DOHH2 (cell line): ENCODE data around the gene FGGY.

Source experiments
- H3F3A ChIP-seq: fragments of 200-600 bp; sonication (generic), shearing (Covaris generic); 2 replicates; pipeline ENCODE4 v1.6.0; 2016; ENCODE audit warnings: antibody characterized with exemption, mild to moderate bottlenecking; ENCODE audit not compliant: control insufficient read depth, insufficient read depth
- H3K27ac ChIP-seq: fragments of 200-600 bp; sonication (generic); 2 replicates; pipeline ENCODE4 v1.5.1; 2014; ENCODE audit warnings: low read depth, mild to moderate bottlenecking, low read length, moderate library complexity
- H3K27me3 ChIP-seq: fragments of 200-600 bp; sonication (generic); 2 replicates; pipeline ENCODE4 v1.6.1; 2014; ENCODE audit warnings: mild to moderate bottlenecking, low read length, mixed read lengths; ENCODE audit not compliant: control insufficient read depth
- H3K36me3 ChIP-seq: fragments of 200-600 bp; sonication (generic); 2 replicates; pipeline ENCODE4 v1.6.1; 2014; ENCODE audit warnings: mild to moderate bottlenecking, low read length, moderate library complexity, mixed read lengths; ENCODE audit not compliant: control insufficient read depth
- H3K4me1 ChIP-seq: fragments of 200-600 bp; sonication (generic); 2 replicates; pipeline ENCODE4 v1.6.1; 2014; ENCODE audit warnings: mild to moderate bottlenecking, low read length, mixed read lengths; ENCODE audit not compliant: control insufficient read depth
- H3K4me2 ChIP-seq: fragments of 200-600 bp; sonication (generic); 2 replicates; pipeline ENCODE4 v1.6.0; 2014; ENCODE audit warnings: mild to moderate bottlenecking, low read length, moderate library complexity
- H3K4me3 ChIP-seq: fragments of 200-600 bp; sonication (generic); 2 replicates; pipeline ENCODE4 v1.5.1; 2014; ENCODE audit warnings: mild to moderate bottlenecking, low read length, mixed read lengths
- H3K79me2 ChIP-seq: fragments of 200-600 bp; sonication (generic); 2 replicates; pipeline ENCODE4 v1.6.1; 2014; ENCODE audit warnings: mild to moderate bottlenecking, low read length, mixed read lengths; ENCODE audit not compliant: control insufficient read depth
- H3K9me2 ChIP-seq: fragments of 200-600 bp; sonication (generic); replicated peaks from 2 replicates; pipeline ENCODE4 v1.6.1; 2014; ENCODE audit warnings: mild to moderate bottlenecking, low read length, mixed read lengths; ENCODE audit not compliant: control insufficient read depth
- H3K9me3 ChIP-seq: fragments of 200-600 bp; sonication (generic); 2 replicates; pipeline ENCODE4 v1.6.1; 2014; ENCODE audit warnings: antibody characterized with exemption, low read length, mixed read lengths; ENCODE audit not compliant: control insufficient read depth, insufficient read depth
- H4K20me1 ChIP-seq: fragments of 200-600 bp; sonication (generic); 2 replicates; pipeline ENCODE4 v1.6.0; 2014; ENCODE audit warnings: low read depth, mild to moderate bottlenecking, antibody characterized with exemption, low read length, moderate library complexity; ENCODE audit not compliant: control insufficient read depth, insufficient read depth
- CTCF ChIP-seq: fragments of 200-600 bp; sonication (generic); IDR thresholded peaks from one replicate; pipeline ENCODE4 v1.5.1; 2014; ENCODE audit warnings: antibody characterized with exemption, mild to moderate bottlenecking, low read depth, low read length; ENCODE audit not compliant: poor library complexity, severe bottlenecking
- EZH2phosphoT487 ChIP-seq: fragments of 200-600 bp; sonication (generic); IDR thresholded peaks from 2 replicates; pipeline ENCODE4 v1.6.1; 2017; ENCODE audit warnings: borderline replicate concordance, mild to moderate bottlenecking, antibody characterized with exemption, low read length, moderate library complexity, mixed read lengths

FGGY gene

GRCh38 chr1:59427784-59428183 lies 130.9 kb downstream of the FGGY start:
- H3K79me2 ChIP-seq = no peaks in the 10 kb centered on the region
- no peaks in the 10 kb centered on the region for H3K9me2 ChIP-seq
- TF ChIP-seq EZH2phosphoT487 = no peak
- no peaks in the 10 kb centered on the region for H3K36me3 ChIP-seq
- no peaks in the 10 kb centered on the region for H3K4me1 ChIP-seq
- no peak overlapping the region for H3K4me3 ChIP-seq
- H3K27me3 ChIP-seq = no peaks in the 10 kb centered on the region
- no peaks in the 10 kb centered on the region for H3F3A ChIP-seq
- H3K27ac ChIP-seq = no peak overlapping the region
- H3K4me2 ChIP-seq = no peak overlapping the region
- no peaks in the 10 kb centered on the region for H4K20me1 ChIP-seq
- no peaks in the 10 kb centered on the region for H3K9me3 ChIP-seq

- Histone ChIP-seq H3K27ac (no peak overlapping the region), H3K4me2 (no peak overlapping the region), H3K36me3 (no peaks in the 10 kb centered on the region), H3K9me2 (no peaks in the 10 kb centered on the region), H3F3A (no peaks in the 10 kb centered on the region), H3K4me3 (no peak overlapping the region), H3K27me3 (no peaks in the 10 kb centered on the region), H3K4me1 (no peaks in the 10 kb centered on the region), H3K79me2 (no peaks in the 10 kb centered on the region), H4K20me1 (no peaks in the 10 kb centered on the region), H3K9me3 (no peaks in the 10 kb centered on the region)
- TF ChIP-seq EZH2phosphoT487 (no peak), CTCF (no peak)
Observed at GRCh38 chr1:59428828-59429227, 131.9 kb downstream of the FGGY start.

GRCh38 chr1:59429656-59430055 lies 132.8 kb downstream of the FGGY start:
- Histone ChIP-seq H3K27me3 (no peaks in the 10 kb centered on the region), H3K9me3 (no peaks in the 10 kb centered on the region), H3K4me2 (no peak overlapping the region), H3K4me1 (no peaks in the 10 kb centered on the region), H3K79me2 (no peaks in the 10 kb centered on the region), H3K27ac (no peak overlapping the region), H3K9me2 (no peaks in the 10 kb centered on the region), H3K36me3 (no peaks in the 10 kb centered on the region), H3K4me3 (no peak overlapping the region), H3F3A (no peaks in the 10 kb centered on the region), H4K20me1 (no peaks in the 10 kb centered on the region)
- TF ChIP-seq EZH2phosphoT487 (no peak), CTCF (no peak)

GRCh38 chr1:59431566-59432294 lies 134.8 kb downstream of the FGGY start:
- Histone ChIP-seq H3K4me2 (no peak overlapping the region), H3K27me3 (no peaks in the 10 kb centered on the region), H3K9me3 (no peaks in the 10 kb centered on the region), H3K4me3 (no peak overlapping the region), H4K20me1 (no peaks in the 10 kb centered on the region), H3K27ac (no peak overlapping the region), H3K4me1 (no peaks in the 10 kb centered on the region), H3K9me2 (no peaks in the 10 kb centered on the region), H3F3A (no peaks in the 10 kb centered on the region), H3K79me2 (no peaks in the 10 kb centered on the region), H3K36me3 (no peaks in the 10 kb centered on the region)
- TF ChIP-seq EZH2phosphoT487 = no peak
- no peak for TF ChIP-seq CTCF
